C4-2B (cell line): ENCODE results near the gene EHD2.
A peak's percentile ranks its signal among the peaks of the same experiment; 100 is the strongest.

Source experiments
- H3K27ac ChIP-seq: fragments of 450-650 bp; 2 replicates; pipeline ENCODE4 v1.5.1; 2017
- CTCF ChIP-seq: fragments of 450-650 bp; conservative IDR thresholded peaks from 2 replicates; pipeline ENCODE4 v1.5.1; 2017; ENCODE audit warnings: mild to moderate bottlenecking
- ZFX ChIP-seq: fragments of 450-650 bp; IDR thresholded peaks from 2 replicates; pipeline ENCODE4 v1.6.1; 2017

Gene EHD2

GRCh38 chr19:47729799-47730520 is 16.7 kb downstream of the EHD2 start:
- H3K27ac ChIP-seq, result no peak overlapping the region

DNA sequence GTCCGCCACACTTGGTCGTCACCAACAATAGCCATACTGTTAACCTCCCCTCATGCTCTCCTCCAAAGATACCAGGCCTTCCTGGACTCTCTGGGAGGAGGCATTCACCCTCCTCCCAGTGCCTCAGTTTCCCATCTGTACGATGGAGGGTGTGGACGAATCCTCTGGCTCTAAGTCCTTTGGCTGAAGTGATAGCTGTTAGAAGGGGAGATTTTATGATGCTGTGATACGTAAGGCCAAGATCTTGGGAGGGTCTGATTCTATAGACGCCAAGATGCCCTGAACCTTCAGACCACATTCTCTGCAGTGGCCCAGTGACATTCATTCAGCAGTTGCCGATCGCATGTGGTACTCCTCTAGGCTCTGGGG is 17.3 kb downstream of the EHD2 start:
- H3K27ac ChIP-seq, result no peak overlapping the region
- TF ChIP-seq CTCF, result no peak
- TF ChIP-seq ZFX, result no peak

More at GRCh38 chr19:47729799-47730520, 16.7 kb downstream of the EHD2 start:
- TF ChIP-seq ZFX (no peak), CTCF (no peak)

DNA sequence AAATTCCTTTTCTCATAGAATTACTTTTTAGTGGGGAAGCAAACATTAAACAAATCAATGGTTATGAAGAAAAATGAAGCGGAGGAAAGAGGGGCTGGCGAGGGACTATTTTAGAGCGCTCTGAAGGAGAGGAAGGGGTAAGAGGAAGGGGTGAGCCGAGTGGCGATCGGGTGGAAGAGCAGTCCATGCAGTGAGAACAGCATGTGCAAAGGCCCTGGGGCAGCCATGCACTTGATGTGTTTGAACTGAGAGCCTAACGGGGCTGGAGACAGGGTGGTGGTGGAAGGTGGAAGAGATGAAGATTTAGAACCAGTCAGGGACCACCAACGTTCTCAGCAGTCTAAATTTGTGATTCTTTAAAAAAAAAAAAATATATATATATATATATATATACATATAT is 17.7 kb downstream of the EHD2 start:
- H3K27ac ChIP-seq, result no peak overlapping the region
- TF ChIP-seq CTCF (no peak), ZFX (no peak)

DNA sequence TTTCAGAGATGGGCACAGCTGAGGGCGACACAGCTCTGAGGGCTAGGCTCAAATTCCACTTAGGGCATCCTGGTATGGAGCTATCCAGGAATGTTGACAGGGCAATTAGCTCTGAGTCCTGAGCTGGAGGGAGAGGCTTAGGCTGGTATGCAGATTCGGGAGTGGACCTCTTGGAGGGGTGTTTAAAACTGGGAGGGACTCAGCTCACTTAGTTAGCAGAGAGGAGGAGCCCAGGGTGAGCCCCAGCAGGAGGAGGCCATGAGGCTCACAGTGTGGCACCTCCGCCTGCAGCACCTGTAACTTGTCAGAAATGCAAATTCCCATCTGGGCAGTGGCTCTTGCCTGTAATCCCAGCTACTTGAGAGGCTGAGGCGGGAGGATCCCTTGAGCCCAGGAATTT is 21.9 kb downstream of the EHD2 start:
- H3K27ac ChIP-seq, result no peak overlapping the region
- no peak for TF ChIP-seq ZFX
- no peak for TF ChIP-seq CTCF

- no peak overlapping the region for H3K27ac ChIP-seq
- TF ChIP-seq ZFX (no peak), CTCF (no peak)
Measured at GRCh38 chr19:47740866-47741519, 27.8 kb downstream of the EHD2 start.

DNA sequence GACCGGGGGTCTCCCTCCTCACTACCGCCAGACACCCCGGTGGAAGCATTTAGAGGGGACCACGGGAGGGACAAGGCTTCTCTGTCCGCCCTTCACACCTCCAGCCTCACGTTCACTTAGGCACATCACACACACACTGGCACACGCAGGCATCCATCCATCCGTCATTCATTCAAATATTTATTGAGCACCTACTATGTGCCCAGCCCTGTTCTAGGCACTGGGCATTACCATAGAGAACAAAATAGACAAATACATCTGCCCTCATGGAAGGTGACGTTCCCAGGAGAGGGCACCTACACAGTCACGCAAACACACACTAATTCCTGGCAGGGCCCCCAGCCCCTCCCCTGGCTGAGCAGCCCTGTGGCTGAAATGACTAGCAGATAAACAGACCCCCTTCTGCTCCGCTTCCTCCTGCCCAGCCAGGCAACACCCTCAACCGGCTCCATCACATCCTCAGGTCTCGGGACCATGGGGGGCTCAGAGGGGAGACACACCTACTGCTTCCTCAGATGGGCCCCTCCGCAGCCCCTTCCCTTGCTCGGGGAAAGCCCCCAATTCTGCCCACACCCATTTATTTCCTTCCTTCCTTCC is 28.4 kb downstream of the EHD2 start:
- no peak overlapping the region for H3K27ac ChIP-seq
- TF ChIP-seq ZFX (no peak), CTCF (no peak)

GRCh38 chr19:47742634-47743033 is 29.4 kb downstream of the EHD2 start:
- TF ChIP-seq ZFX (no peak), CTCF (no peak)
- H3K27ac ChIP-seq, result peak overlapping the region; percentile 88
